GM15510 (cell line): Measurements from ENCODE around the gene SCIN.

Experiments
- POLR2A ChIP-seq: IDR thresholded peaks from 3 replicates; pipeline ENCODE4 v1.6.1; 2011; ENCODE audit warnings: borderline replicate concordance; ENCODE audit not compliant: insufficient read length; ENCODE audit errors: extremely low read depth

The SCIN gene

GRCh38 chr7:12567015-12567414 lies 3.5 kb upstream of the SCIN start:
- no peak for TF ChIP-seq POLR2A

- no peak for TF ChIP-seq POLR2A
Observed at GRCh38 chr7:12569673-12570072, 847 bp upstream of the SCIN start.

- no peak for TF ChIP-seq POLR2A
Observed at GRCh38 chr7:12570168-12570533, 369 bp upstream of the SCIN start.

GRCh38 chr7:12571691-12572090 lies 1.2 kb downstream of the SCIN start:
- TF ChIP-seq POLR2A: no peak

GRCh38 chr7:12572941-12573575 lies 2.5 kb downstream of the SCIN start:
- TF ChIP-seq POLR2A: no peak

GRCh38 chr7:12573885-12574284 lies 3.4 kb downstream of the SCIN start:
- TF ChIP-seq POLR2A: no peak

- TF ChIP-seq POLR2A: no peak
Observed at GRCh38 chr7:12578930-12579640, 8.6 kb downstream of the SCIN start.

GRCh38 chr7:12581897-12582296 lies 11.4 kb downstream of the SCIN start:
- no peak for TF ChIP-seq POLR2A

- TF ChIP-seq POLR2A: no peak
Observed at GRCh38 chr7:12582362-12582761, 11.8 kb downstream of the SCIN start.

GRCh38 chr7:12583176-12583575 lies 12.7 kb downstream of the SCIN start:
- TF ChIP-seq POLR2A: no peak

- no peak for TF ChIP-seq POLR2A
Observed at GRCh38 chr7:12583922-12584321, 13.4 kb downstream of the SCIN start.

- no peak for TF ChIP-seq POLR2A
Observed at GRCh38 chr7:12584930-12585329, 14.4 kb downstream of the SCIN start.

- TF ChIP-seq POLR2A: no peak
Observed at GRCh38 chr7:12586271-12586670, 15.8 kb downstream of the SCIN start.

GRCh38 chr7:12588259-12588904 lies 17.9 kb downstream of the SCIN start:
- TF ChIP-seq POLR2A: no peak

- no peak for TF ChIP-seq POLR2A
Observed at GRCh38 chr7:12590559-12590958, 20.0 kb downstream of the SCIN start.

- TF ChIP-seq POLR2A: no peak
Observed at GRCh38 chr7:12594122-12594897, 23.8 kb downstream of the SCIN start.

GRCh38 chr7:12595148-12595547 lies 24.6 kb downstream of the SCIN start:
- no peak for TF ChIP-seq POLR2A
